Neural cell (in vitro differentiated cells): ENCODE results near the gene WNT7A. TPM values are rescaled to one million over a fixed set of nuclear protein-coding genes. Genes with fewer than 3 reads are reported as not detected.

Experiments
- H2AFZ ChIP-seq: fragments of 200-600, 300-800 bp; sonication (generic), shearing (Covaris generic); 2 replicates; pipeline ENCODE4 v1.6.0; 2014; ENCODE audit warnings: low read depth, mild to moderate bottlenecking, antibody characterized with exemption, low read length, moderate library complexity
- H3F3A ChIP-seq: fragments of 200-600 bp; shearing (Covaris generic); 2 replicates; pipeline ENCODE4 v1.6.1; 2016; ENCODE audit warnings: mild to moderate bottlenecking, moderate library complexity, mixed read lengths, antibody characterized with exemption, low read length; ENCODE audit not compliant: insufficient read depth, poor library complexity, severe bottlenecking
- H3K27ac ChIP-seq: fragments of 200-600, 300-800 bp; sonication (generic), shearing (Covaris generic); 2 replicates; pipeline ENCODE4 v1.5.1; 2014; ENCODE audit warnings: mild to moderate bottlenecking, low read length, moderate library complexity
- H3K27me3 ChIP-seq: fragments of 300-800, 200-600 bp; sonication (generic), shearing (Covaris generic); 2 replicates; pipeline ENCODE4 v1.6.0; 2014; ENCODE audit warnings: mild to moderate bottlenecking, low read depth, low read length, moderate library complexity; ENCODE audit not compliant: insufficient read depth
- H3K36me3 ChIP-seq: fragments of 300-800, 200-600 bp; sonication (generic), shearing (Covaris generic); 2 replicates; pipeline ENCODE4 v1.5.1; 2014; ENCODE audit warnings: mild to moderate bottlenecking, antibody characterized with exemption, low read length, moderate library complexity; ENCODE audit not compliant: insufficient read depth
- H3K4me2 ChIP-seq: fragments of 300-800, 200-600 bp; sonication (generic), shearing (Covaris generic); 2 replicates; pipeline ENCODE4 v1.6.0; 2014; ENCODE audit warnings: mild to moderate bottlenecking, low read length
- H3K4me3 ChIP-seq: fragments of 300-800, 200-600 bp; sonication (generic), shearing (Covaris generic); 2 replicates; pipeline ENCODE4 v1.5.1; 2014; ENCODE audit warnings: mild to moderate bottlenecking, low read length, moderate library complexity
- H3K79me2 ChIP-seq: fragments of 200-600 bp; shearing (Covaris generic); replicated peaks from 2 replicates; pipeline ENCODE4 v1.6.0; 2014; ENCODE audit warnings: mild to moderate bottlenecking, low read length, moderate library complexity; ENCODE audit not compliant: insufficient read depth
- H3K9ac ChIP-seq: fragments of 300-800, 200-600 bp; sonication (generic), shearing (Covaris generic); 2 replicates; pipeline ENCODE4 v1.6.1; 2016; ENCODE audit warnings: mild to moderate bottlenecking, low read length, mixed read lengths
- H3K9me2 ChIP-seq: fragments of 200-600 bp; shearing (Covaris generic); 2 replicates; pipeline ENCODE4 v1.6.1; 2016; ENCODE audit warnings: mild to moderate bottlenecking, low read length, mixed read lengths; ENCODE audit not compliant: insufficient read depth
- H3K9me3 ChIP-seq: fragments of 200-600, 300-800 bp; sonication (generic), shearing (Covaris generic); 2 replicates; pipeline ENCODE4 v1.6.1; 2016; ENCODE audit warnings: mild to moderate bottlenecking, mixed run types, low read length, moderate library complexity, mixed read lengths
- H4K20me1 ChIP-seq: fragments of 200-600 bp; shearing (Covaris generic); 2 replicates; pipeline ENCODE4 v1.6.1; 2016; ENCODE audit warnings: mild to moderate bottlenecking, mixed run types; ENCODE audit not compliant: insufficient read depth
- CTCF ChIP-seq: fragments of 450-650 bp; IDR thresholded peaks from 2 replicates; pipeline ENCODE4 v1.5.1; 2014; ENCODE audit warnings: antibody characterized with exemption, mild to moderate bottlenecking, moderate library complexity; ENCODE audit not compliant: poor library complexity, severe bottlenecking
- EP300 ChIP-seq: fragments of 450-650 bp; conservative IDR thresholded peaks from 2 replicates; pipeline ENCODE4 v1.6.1; 2014; ENCODE audit warnings: antibody characterized with exemption, mild to moderate bottlenecking, moderate library complexity; ENCODE audit not compliant: poor library complexity, severe bottlenecking
- EZH2 ChIP-seq: fragments of 200-600, 300-800 bp; shearing (Covaris generic), sonication (generic); IDR thresholded peaks from 2 replicates; pipeline ENCODE4 v1.6.1; 2014; ENCODE audit warnings: antibody characterized with exemption, low read length, borderline replicate concordance, mild to moderate bottlenecking; ENCODE audit not compliant: insufficient read depth, poor library complexity, severe bottlenecking
- MXI1 ChIP-seq: fragments of 450-650 bp; conservative IDR thresholded peaks from 2 replicates; pipeline ENCODE4 v1.6.1; 2014; ENCODE audit warnings: antibody characterized with exemption, mild to moderate bottlenecking; ENCODE audit not compliant: poor library complexity, severe bottlenecking
- POLR2AphosphoS5 ChIP-seq: IDR thresholded peaks from 2 replicates; pipeline ENCODE4 v1.6.1; 2012
- RAD21 ChIP-seq: fragments of 450-650 bp; conservative IDR thresholded peaks from 2 replicates; pipeline ENCODE4 v1.6.1; 2014; ENCODE audit warnings: antibody characterized with exemption, mild to moderate bottlenecking, moderate library complexity
- REST ChIP-seq: IDR thresholded peaks from 2 replicates; pipeline ENCODE4 v1.6.1; 2012; ENCODE audit warnings: borderline replicate concordance
- SMC3 ChIP-seq: fragments of 450-650 bp; conservative IDR thresholded peaks from 2 replicates; pipeline ENCODE4 v1.6.1; 2014; ENCODE audit warnings: antibody characterized with exemption, mild to moderate bottlenecking, moderate library complexity; ENCODE audit not compliant: poor library complexity
- TAF1 ChIP-seq: IDR thresholded peaks from 2 replicates; pipeline ENCODE4 v1.6.1; 2012; ENCODE audit warnings: low read depth
- polyA plus RNA-seq: library from polyadenylated mRNA; depleted of rRNA; stranded (reverse); fragments of >200 nt; gene quantifications from 2 replicates; pipeline ENCODE4 v1.2.3, GENCODE V29; 2014

WNT7A gene
- polyA plus RNA-seq, 1 donor from 2014 or later: 13.3 TPM

GRCh38 chr3:13894807-13895154 lies 14.9 kb upstream of the WNT7A start:
- no peaks in the 10 kb centered on the region for H4K20me1 ChIP-seq
- H3K4me3 ChIP-seq: peak overlapping the region; percentile 71
- H3K9ac ChIP-seq: peak overlapping the region; percentile 68
- peak overlapping the region; percentile 54 for H2AFZ ChIP-seq
- H3F3A ChIP-seq: no peaks in the 10 kb centered on the region
- TF ChIP-seq CTCF (no peak), POLR2AphosphoS5 (no peak), SMC3 (no peak), MXI1 (no peak), EZH2 (no peak), REST (no peak)
- H3K9me3 ChIP-seq: no peaks in the 10 kb centered on the region
- H3K9me2 ChIP-seq: no peaks in the 10 kb centered on the region
- H3K4me2 ChIP-seq: no peak overlapping the region
- no peaks in the 10 kb centered on the region for H3K79me2 ChIP-seq
- peaks cover 22% of the 10 kb centered on the region for H3K27me3 ChIP-seq
- no peak overlapping the region for H3K27ac ChIP-seq
- H3K36me3 ChIP-seq: no peaks in the 10 kb centered on the region

- H3K4me3 ChIP-seq: peak overlapping the region; percentile 71
Measured at GRCh38 chr3:13894096-13894806, 14.4 kb upstream of the WNT7A start.

More at GRCh38 chr3:13894096-13894806, 14.4 kb upstream of the WNT7A start:
- H3K4me2 ChIP-seq: no peak overlapping the region
- H3K9ac ChIP-seq: no peak overlapping the region
- H3K36me3 ChIP-seq: no peaks in the 10 kb centered on the region
- no peaks in the 10 kb centered on the region for H3F3A ChIP-seq
- H3K9me2 ChIP-seq: no peaks in the 10 kb centered on the region
- TF ChIP-seq SMC3: no peak
- no peak for TF ChIP-seq EZH2
- no peak for TF ChIP-seq POLR2AphosphoS5
- no peak for TF ChIP-seq RAD21
- no peak for TF ChIP-seq REST
- TF ChIP-seq TAF1: no peak
- TF ChIP-seq CTCF: no peak
- no peak for TF ChIP-seq EP300
- TF ChIP-seq MXI1: no peak
- H3K9me3 ChIP-seq: no peaks in the 10 kb centered on the region
- no peaks in the 10 kb centered on the region for H3K79me2 ChIP-seq
- H3K27ac ChIP-seq: no peak overlapping the region
- H3K27me3 ChIP-seq: peaks cover 22% of the 10 kb centered on the region
- no peak overlapping the region for H2AFZ ChIP-seq
- H4K20me1 ChIP-seq: no peaks in the 10 kb centered on the region
